Measurements from ENCODE around the gene AGBL3. TPM values are rescaled to one million over a fixed set of nuclear protein-coding genes. Genes with fewer than 3 reads are reported as not detected.

The AGBL3 gene
- total RNA-seq: 2.1 and 2.8 TPM in 2 replicates

GRCh38 chr7:134986363-134987251, at the start of gene AGBL3:
Gene AGBL3, plus strand, starts transcription at chr7:134986508. Its CDS starts 1,426 bp downstream, at chr7:134987934.

DNA sequence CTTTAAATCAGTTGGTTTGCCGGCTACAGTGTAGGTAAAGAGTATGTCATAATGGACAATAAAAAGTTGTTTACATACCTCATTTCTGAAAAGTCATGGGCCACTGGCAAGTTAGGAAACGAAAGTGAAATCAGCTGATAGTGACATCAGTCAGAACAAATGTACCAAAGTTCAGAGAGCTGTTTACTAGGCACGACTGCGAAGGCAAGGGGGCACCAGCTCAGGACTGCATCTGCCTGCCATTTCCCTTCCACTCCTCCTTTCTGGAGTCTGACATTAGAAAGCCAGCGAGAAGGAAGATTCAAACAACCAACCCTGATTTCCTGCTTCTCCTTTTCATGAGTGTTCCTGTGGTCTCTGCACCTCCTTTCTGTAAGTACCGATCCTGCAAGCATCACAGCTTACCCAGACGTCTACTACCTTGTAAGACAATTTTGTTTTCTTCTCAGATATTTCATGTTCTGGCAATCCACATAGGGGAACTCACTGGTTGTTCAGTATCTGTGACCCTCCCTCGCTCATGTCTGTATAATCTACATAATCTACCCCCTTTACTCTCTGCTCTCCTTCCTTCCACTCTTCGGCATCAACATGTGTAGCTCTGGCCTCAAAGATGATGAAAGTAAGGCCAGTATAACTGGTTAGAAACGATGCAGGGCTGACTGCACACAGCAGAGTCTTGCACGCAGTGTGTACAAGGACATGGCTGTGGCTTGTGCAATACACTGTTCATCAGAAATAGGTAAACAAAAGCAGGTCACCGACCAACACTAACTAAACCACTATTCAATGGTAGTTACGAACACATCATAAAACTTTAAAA, 161.8 kb downstream of the AGBL3 start, which contains the start of gene TMEM140:
Gene TMEM140, plus strand, starts transcription at position 174 of the 823 bp plus-strand sequence. CDS start 16,370 bp downstream, outside the sequence.

GRCh38 chr7:135170274-135170997, 184.1 kb downstream of the AGBL3 start, which contains the start of gene CYREN:
Gene CYREN, minus strand, starts transcription at chr7:135170707. Its CDS starts 1,785 bp downstream, at chr7:135168922.

Other genes with a start within 250 kb of the AGBL3 start
- 120 and 124 TPM in 2 replicates for gene CALD1, start 206.9 kb upstream of the AGBL3 start, total RNA-seq
- 23.1 and 28.3 TPM in 2 replicates for gene TMEM140, start 161.6 kb downstream of the AGBL3 start, total RNA-seq
- 12.8 and 20.7 TPM in 2 replicates for gene CYREN, start 184.2 kb downstream of the AGBL3 start, total RNA-seq
- 2.3 and 3.1 TPM in 2 replicates for gene WDR91, start 225.0 kb downstream of the AGBL3 start, total RNA-seq
- not detected in 2 replicates for gene STRA8, start 247.3 kb downstream of the AGBL3 start, total RNA-seq

Data from mammary microvascular endothelial cell (primary cell).